Activated CD4-positive, alpha-beta memory T cell treated with anti-CD3 and anti-CD28 coated beads, Interleukin-2, amount 10 ng/mL, durations not matched to agents 7 days and 5 days (primary cell): ENCODE results near the gene RBBP8. TPM values are rescaled to one million over a fixed set of nuclear protein-coding genes. Genes with fewer than 3 reads are reported as not detected.

Source experiments
- CTCF ChIA-PET: fragments of 350-600 bp; sonication (Branson Sonifier 250); formaldehyde crosslinking; loops from one replicate; lab custom pipeline; 2021; ENCODE audit warnings: antibody characterized with exemption, inconsistent platforms; lab: Charles Lee
- POLR2A ChIA-PET: fragments of 350-600 bp; sonication (Branson Sonifier 250); formaldehyde crosslinking; loops from one replicate; lab custom pipeline; 2021; ENCODE audit warnings: antibody characterized with exemption; lab: Charles Lee
- DNase-seq: peaks from one replicate; pipeline ENCODE4 v3.0.0-alpha.2; 2020
- H3K27ac Mint-ChIP-seq: one replicate; pipeline ENCODE4 v1.8.0; 2021; ENCODE audit warnings: mild to moderate bottlenecking, mixed read lengths
- H3K27me3 Mint-ChIP-seq: one replicate; pipeline ENCODE4 v1.8.0; 2021; ENCODE audit warnings: mixed read lengths
- H3K36me3 Mint-ChIP-seq: one replicate; pipeline ENCODE4 v1.8.0; 2021; ENCODE audit warnings: low read depth, mixed read lengths
- H3K4me1 Mint-ChIP-seq: one replicate; pipeline ENCODE4 v1.8.0; 2021; ENCODE audit warnings: mixed read lengths
- H3K4me3 Mint-ChIP-seq: one replicate; pipeline ENCODE4 v1.8.0; 2021; ENCODE audit warnings: mild to moderate bottlenecking, mixed read lengths
- H3K9me3 Mint-ChIP-seq: one replicate; pipeline ENCODE4 v1.8.0; 2021; ENCODE audit warnings: mixed read lengths
- total RNA-seq, 2 experiments: library from RNA; stranded (reverse); gene quantifications; one replicate each; pipeline ENCODE4 v1.2.3, GENCODE V29; 2021

The RBBP8 gene
- total RNA-seq, 2 experiments from 2014 or later: 55.0 to 55.9 TPM

GRCh38 chr18:22980394-22980793 lies 47.3 kb downstream of the RBBP8 start:
- ChIA-PET CTCF (no interaction called here), POLR2A (no interaction called here)
- no peak overlapping the region for H3K4me3 Mint-ChIP-seq
- H3K36me3 Mint-ChIP-seq: peaks cover 37% of the 10 kb centered on the region
- no peaks in the 10 kb centered on the region for H3K27me3 Mint-ChIP-seq
- H3K4me1 Mint-ChIP-seq: peaks cover 24% of the 10 kb centered on the region
- H3K27ac Mint-ChIP-seq: no peak overlapping the region
- H3K9me3 Mint-ChIP-seq: no peaks in the 10 kb centered on the region
- DNase-seq: no peak

- no peaks in the 10 kb centered on the region for H3K9me3 Mint-ChIP-seq
- peaks cover 21% of the 10 kb centered on the region for H3K4me1 Mint-ChIP-seq
- H3K27ac Mint-ChIP-seq: no peak overlapping the region
- no peak for DNase-seq
- ChIA-PET POLR2A (interaction anchor here (2.1 kb wide), 1 partner anchor 48 kb away, joined by 8 read pairs; the partner anchor contains the start of gene RBBP8), CTCF (interaction anchor here (0.9 to 3.7 kb wide), 4 partner anchors 49 to 430 kb away, joined by 4 to 29 read pairs (median 12); partner anchors contain the start of gene RBBP8)
- H3K4me3 Mint-ChIP-seq: no peak overlapping the region
- no peaks in the 10 kb centered on the region for H3K27me3 Mint-ChIP-seq
- H3K36me3 Mint-ChIP-seq: peaks cover 33% of the 10 kb centered on the region
These were observed 48.4 kb downstream of the RBBP8 start for GRCh38 chr18:22981274-22982133.

- POLR2A ChIA-PET: interaction anchor here (2.1 kb wide), 1 partner anchor 50 kb away, joined by 8 read pairs; the partner anchor contains the start of gene RBBP8
- H3K4me3 Mint-ChIP-seq: no peak overlapping the region
- H3K9me3 Mint-ChIP-seq: no peaks in the 10 kb centered on the region
- CTCF ChIA-PET: interaction anchor here (0.6 to 3.7 kb wide), 11 partner anchors 8 to 428 kb away, joined by 3 to 29 read pairs (median 4); partner anchors contain the start of gene RBBP8
- H3K27me3 Mint-ChIP-seq: no peaks in the 10 kb centered on the region
- peaks cover 13% of the 10 kb centered on the region for H3K4me1 Mint-ChIP-seq
- no peak overlapping the region for H3K27ac Mint-ChIP-seq
- DNase-seq: no peak
- peaks cover 33% of the 10 kb centered on the region for H3K36me3 Mint-ChIP-seq
These were observed 50.0 kb downstream of the RBBP8 start for GRCh38 chr18:22983175-22983574.

GRCh38 chr18:22985250-22985649 lies 52.1 kb downstream of the RBBP8 start:
- H3K27ac Mint-ChIP-seq: no peak overlapping the region
- POLR2A ChIA-PET: no interaction called here
- no peaks in the 10 kb centered on the region for H3K27me3 Mint-ChIP-seq
- CTCF ChIA-PET: interaction anchor here (1.0 kb wide), 1 partner anchor 12 kb away, joined by 3 read pairs; no protein-coding TSS in a partner anchor
- H3K36me3 Mint-ChIP-seq: peaks cover 28% of the 10 kb centered on the region
- peaks cover 2% of the 10 kb centered on the region for H3K4me1 Mint-ChIP-seq
- no peaks in the 10 kb centered on the region for H3K9me3 Mint-ChIP-seq
- H3K4me3 Mint-ChIP-seq: no peak overlapping the region
- no peak for DNase-seq

- POLR2A ChIA-PET: interaction anchor here (1.1 kb wide), 2 partner anchors 33 to 55 kb away, joined by 3 read pairs; partner anchors contain the start of gene RBBP8
- Mint-ChIP-seq H3K9me3 (no peaks in the 10 kb centered on the region), H3K27me3 (no peaks in the 10 kb centered on the region), H3K4me3 (no peak overlapping the region), H3K27ac (no peak overlapping the region), H3K4me1 (no peaks in the 10 kb centered on the region), H3K36me3 (peaks cover 22% of the 10 kb centered on the region)
- DNase-seq: no peak
- CTCF ChIA-PET: no interaction called here
These were observed 54.5 kb downstream of the RBBP8 start for GRCh38 chr18:22987547-22988189.

GRCh38 chr18:22988208-22988607 lies 55.1 kb downstream of the RBBP8 start:
- CTCF ChIA-PET: no interaction called here
- Mint-ChIP-seq H3K9me3 (no peaks in the 10 kb centered on the region), H3K4me1 (no peaks in the 10 kb centered on the region), H3K36me3 (peaks cover 21% of the 10 kb centered on the region), H3K27me3 (no peaks in the 10 kb centered on the region), H3K4me3 (no peak overlapping the region), H3K27ac (no peak overlapping the region)
- DNase-seq: no peak
- POLR2A ChIA-PET: interaction anchor here (1.1 kb wide), 2 partner anchors 32 to 55 kb away, joined by 3 read pairs; partner anchors contain the start of gene RBBP8

GRCh38 chr18:22998344-22998743 lies 65.2 kb downstream of the RBBP8 start:
- Mint-ChIP-seq H3K27ac (no peak overlapping the region), H3K4me3 (no peak overlapping the region), H3K4me1 (peaks cover 6% of the 10 kb centered on the region), H3K36me3 (peaks cover 54% of the 10 kb centered on the region), H3K27me3 (no peaks in the 10 kb centered on the region), H3K9me3 (no peaks in the 10 kb centered on the region)
- ChIA-PET CTCF (no interaction called here), POLR2A (no interaction called here)
- no peak for DNase-seq

GRCh38 chr18:22999212-22999611 lies 66.1 kb downstream of the RBBP8 start:
- POLR2A ChIA-PET: no interaction called here
- Mint-ChIP-seq H3K9me3 (no peaks in the 10 kb centered on the region), H3K4me1 (peaks cover 6% of the 10 kb centered on the region), H3K36me3 (peaks cover 59% of the 10 kb centered on the region), H3K27me3 (no peaks in the 10 kb centered on the region), H3K27ac (no peak overlapping the region), H3K4me3 (no peak overlapping the region)
- CTCF ChIA-PET: no interaction called here
- DNase-seq: no peak

GRCh38 chr18:22999647-23000046 lies 66.5 kb downstream of the RBBP8 start:
- H3K4me3 Mint-ChIP-seq: no peak overlapping the region
- ChIA-PET POLR2A (no interaction called here), CTCF (no interaction called here)
- no peak overlapping the region for H3K27ac Mint-ChIP-seq
- H3K9me3 Mint-ChIP-seq: no peaks in the 10 kb centered on the region
- no peak for DNase-seq
- H3K4me1 Mint-ChIP-seq: peaks cover 6% of the 10 kb centered on the region
- peaks cover 62% of the 10 kb centered on the region for H3K36me3 Mint-ChIP-seq
- no peaks in the 10 kb centered on the region for H3K27me3 Mint-ChIP-seq

GRCh38 chr18:23003289-23003688 lies 70.2 kb downstream of the RBBP8 start:
- Mint-ChIP-seq H3K36me3 (peaks cover 52% of the 10 kb centered on the region), H3K27me3 (no peaks in the 10 kb centered on the region), H3K27ac (no peak overlapping the region), H3K9me3 (no peaks in the 10 kb centered on the region), H3K4me1 (no peaks in the 10 kb centered on the region), H3K4me3 (no peak overlapping the region)
- no peak for DNase-seq
- CTCF ChIA-PET: no interaction called here
- POLR2A ChIA-PET: no interaction called here

GRCh38 chr18:23012249-23012648 lies 79.1 kb downstream of the RBBP8 start:
- DNase-seq: no peak
- ChIA-PET CTCF (interaction anchor here (0.6 to 1.4 kb wide), 5 partner anchors 11 to 399 kb away, joined by 3 to 6 read pairs (median 3); no protein-coding TSS in a partner anchor), POLR2A (interaction anchor here (1.2 kb wide), 1 partner anchor 11 kb away, joined by 5 read pairs; no protein-coding TSS in a partner anchor)
- Mint-ChIP-seq H3K27me3 (no peaks in the 10 kb centered on the region), H3K9me3 (no peaks in the 10 kb centered on the region), H3K4me1 (peaks cover 17% of the 10 kb centered on the region), H3K4me3 (no peak overlapping the region), H3K27ac (peak overlapping the region; percentile 9), H3K36me3 (peaks cover 28% of the 10 kb centered on the region)

- Mint-ChIP-seq H3K4me1 (peaks cover 12% of the 10 kb centered on the region), H3K4me3 (peak overlapping the region; percentile 71), H3K27me3 (no peaks in the 10 kb centered on the region), H3K36me3 (peaks cover 34% of the 10 kb centered on the region), H3K27ac (peak overlapping the region; percentile 66), H3K9me3 (no peaks in the 10 kb centered on the region)
- ChIA-PET POLR2A (interaction anchor here (0.7 to 1.6 kb wide), 6 partner anchors 22 to 483 kb away, joined by 3 to 5 read pairs (median 3); partner anchors contain the start of genes RBBP8 and RMC1), CTCF (interaction anchor here (0.7 to 1.9 kb wide), 2 partner anchors 11 to 37 kb away, joined by 3 to 5 read pairs; no protein-coding TSS in a partner anchor)
- no peak for DNase-seq
These were observed 87.6 kb downstream of the RBBP8 start for GRCh38 chr18:23020555-23021294.
